GM19025 (cell line): Measurements from ENCODE around the gene FBXO2.
"Not testable (repeated sequence)": the region's sequence is repeated elsewhere in the genome, so short reads cannot be mapped to it uniquely, and the experiment has no call there.

Experiments
- ATAC-seq: cut with Tn5 transposase; IDR thresholded peaks from one replicate; pipeline ENCODE4 v1.9.1; 2021; ENCODE audit warnings: mild to moderate bottlenecking, low read depth, moderate library complexity; ENCODE audit not compliant: unreplicated experiment

FBXO2 gene

DNA sequence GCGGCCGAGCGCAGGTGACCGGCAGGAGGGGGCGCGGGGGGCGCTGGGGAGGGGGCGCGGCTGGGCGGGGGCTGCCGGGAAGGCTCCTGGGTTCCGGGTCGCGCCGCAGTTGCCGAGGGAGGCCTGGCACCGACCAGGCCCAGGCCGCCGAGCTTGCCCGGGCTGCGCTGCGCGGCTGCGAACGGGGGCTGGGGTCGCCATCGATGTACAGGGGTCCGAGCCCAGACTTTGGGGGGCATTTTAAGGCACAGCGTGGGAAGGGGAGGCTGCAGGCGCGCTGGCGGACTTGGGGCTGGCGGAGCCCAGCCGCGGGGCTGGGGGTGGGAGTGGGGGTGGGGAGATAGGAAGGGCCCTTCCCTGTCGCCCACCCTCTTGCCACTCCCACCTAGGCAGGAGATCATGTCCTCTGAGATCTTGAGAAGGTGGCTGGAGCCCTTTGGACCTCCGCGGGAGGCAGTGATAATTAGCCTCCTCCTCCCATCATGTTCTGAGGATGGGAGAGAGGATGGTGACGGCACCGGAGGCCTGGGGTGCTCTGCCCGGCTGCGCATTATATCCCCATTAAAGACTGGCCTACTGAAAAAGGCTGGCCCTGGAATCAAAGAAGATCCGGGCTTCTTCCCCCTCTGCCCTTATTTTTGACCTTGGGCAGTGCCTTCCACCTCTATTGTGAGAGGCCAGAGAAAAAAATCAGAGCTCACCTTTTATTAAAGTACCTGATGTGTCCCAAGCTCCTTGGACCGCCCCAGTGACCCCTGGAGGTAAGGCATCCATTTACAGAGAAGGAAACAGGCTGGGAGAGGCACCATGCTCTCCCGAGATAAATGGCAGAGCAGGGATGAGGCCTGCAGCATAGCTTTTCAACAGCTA lies 945 bp upstream of the FBXO2 start:
- peak; percentile 22 for ATAC-seq

DNA sequence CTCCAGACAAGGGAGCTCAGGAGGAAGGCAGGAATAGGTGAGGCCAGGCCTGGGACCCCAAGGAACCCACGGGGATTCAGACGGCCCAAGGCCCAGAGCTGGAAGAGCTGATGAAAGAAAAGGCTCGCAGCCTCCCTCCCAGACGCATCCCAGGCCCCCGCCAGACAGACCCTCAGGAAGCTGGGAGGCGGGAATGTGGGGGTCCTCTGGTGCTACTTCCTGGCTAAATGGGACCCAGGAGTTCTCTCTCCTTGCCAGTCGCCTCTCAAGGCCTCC lies 430 bp downstream of the FBXO2 start:
- no peak for ATAC-seq

DNA sequence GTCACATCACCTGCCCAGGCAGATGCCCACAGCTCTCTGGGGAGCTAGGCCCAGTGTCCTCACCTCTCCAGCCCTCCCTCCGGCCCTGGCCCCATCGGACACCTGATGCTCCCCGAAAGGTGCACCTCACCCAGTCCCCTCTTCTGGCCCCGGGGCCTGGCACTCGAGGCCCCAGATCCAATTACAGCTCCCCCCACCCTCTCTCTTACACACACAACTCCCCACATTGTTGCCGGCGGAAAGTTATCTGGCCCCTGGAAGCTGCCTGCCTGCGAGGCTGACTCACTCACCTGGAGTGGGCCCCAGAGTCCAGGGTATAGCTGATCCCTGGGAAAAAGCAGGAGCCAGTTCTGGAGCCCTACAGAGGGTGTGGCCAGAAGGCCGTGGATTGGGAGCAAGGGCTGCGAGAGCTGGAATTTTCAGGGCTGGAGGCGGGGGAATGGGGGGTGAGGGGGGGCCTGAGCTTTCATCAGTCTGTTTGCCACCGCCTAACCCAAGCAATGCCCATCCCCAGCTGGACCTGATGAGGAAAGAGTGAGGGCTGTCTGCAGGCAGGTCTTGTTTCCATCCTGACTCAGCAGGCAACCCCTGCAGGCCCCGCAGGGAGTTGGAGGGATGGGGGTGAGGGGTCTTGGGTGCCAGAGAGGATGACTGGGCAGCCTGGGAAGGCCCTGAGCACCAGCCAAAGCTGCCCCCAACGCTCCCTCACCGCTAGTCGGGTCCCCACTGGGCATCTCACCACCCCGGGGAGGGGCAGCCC lies 948 bp downstream of the FBXO2 start:
- ATAC-seq = no peak

DNA sequence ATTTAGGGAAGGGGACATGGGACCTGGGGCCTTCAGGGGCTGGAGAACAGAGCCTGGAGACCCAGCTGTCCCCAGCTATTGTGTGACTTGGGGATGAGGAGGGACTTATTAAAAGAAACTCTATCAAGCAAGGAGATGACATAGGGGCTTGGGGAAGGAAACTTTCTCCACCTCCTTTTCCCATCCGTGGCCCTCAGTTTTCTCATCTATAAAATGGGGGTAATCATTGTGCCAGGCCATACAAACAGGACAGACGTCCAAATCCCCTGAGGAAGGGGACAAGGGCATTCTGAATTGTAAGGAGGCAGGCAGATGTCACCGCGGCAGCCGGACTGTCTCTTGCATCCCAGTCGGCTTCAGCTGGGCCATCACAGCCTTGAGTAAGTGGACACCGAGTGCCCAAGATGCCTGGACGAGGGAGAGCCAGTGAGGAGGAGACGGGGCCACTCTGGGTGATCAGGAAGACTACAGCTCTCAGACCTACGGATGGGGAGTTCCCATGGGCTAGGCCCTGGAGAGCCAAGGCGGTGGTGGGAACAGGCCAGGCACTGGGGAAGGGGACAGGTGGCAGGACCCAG lies 1.9 kb downstream of the FBXO2 start:
- ATAC-seq = no peak

DNA sequence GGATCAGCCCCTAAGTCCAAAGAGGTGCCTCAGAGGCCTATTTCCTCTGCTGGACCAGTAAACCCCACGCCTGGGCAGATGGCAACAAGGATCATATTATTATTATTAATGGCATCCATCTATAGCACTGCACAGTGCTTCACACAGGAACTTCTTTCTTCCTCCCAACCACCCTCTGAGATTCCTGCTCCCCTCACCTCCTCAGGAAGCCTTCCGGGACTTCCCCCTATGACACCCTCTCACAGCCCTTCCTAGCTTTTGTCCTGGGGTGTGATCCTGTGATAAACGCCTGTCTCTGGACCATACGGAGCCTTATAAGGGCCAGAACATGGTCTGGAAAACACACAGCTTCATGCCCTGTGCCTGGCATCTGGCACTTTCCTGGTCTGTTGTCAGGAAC lies 3.2 kb downstream of the FBXO2 start:
- ATAC-seq = no peak

DNA sequence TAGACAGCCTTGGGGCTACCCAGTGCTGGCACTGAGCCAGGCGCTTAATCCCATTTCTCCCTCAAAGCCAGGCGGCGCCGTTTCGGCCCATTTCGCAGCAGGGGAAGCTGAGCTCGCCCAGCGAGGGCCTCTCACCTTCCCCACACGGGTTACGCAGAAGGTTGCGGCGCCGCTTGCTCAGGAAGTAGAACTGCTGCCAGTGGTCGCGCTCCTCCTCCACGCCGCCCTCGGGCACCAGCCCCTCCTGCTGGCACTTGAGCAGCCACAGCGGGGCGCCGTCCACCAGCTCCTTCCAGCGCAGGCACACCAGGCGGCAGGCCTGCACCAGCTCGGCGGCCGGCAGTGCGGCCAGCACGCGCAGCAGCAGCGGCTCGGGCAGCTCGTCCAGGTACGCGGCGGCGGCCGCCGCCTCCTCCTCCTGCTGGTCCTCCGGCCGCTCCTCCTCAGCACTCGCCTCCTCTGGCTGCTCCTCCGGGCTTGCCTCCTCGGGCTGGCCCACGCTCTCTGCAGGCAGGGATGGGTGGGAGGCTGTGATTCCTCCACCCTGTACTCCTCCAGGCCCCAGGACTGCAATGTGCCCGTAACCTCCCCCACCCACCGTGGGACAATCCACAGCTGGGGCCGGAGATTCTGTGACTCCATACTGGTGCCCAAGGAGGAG lies 3.8 kb downstream of the FBXO2 start:
- ATAC-seq = no peak

DNA sequence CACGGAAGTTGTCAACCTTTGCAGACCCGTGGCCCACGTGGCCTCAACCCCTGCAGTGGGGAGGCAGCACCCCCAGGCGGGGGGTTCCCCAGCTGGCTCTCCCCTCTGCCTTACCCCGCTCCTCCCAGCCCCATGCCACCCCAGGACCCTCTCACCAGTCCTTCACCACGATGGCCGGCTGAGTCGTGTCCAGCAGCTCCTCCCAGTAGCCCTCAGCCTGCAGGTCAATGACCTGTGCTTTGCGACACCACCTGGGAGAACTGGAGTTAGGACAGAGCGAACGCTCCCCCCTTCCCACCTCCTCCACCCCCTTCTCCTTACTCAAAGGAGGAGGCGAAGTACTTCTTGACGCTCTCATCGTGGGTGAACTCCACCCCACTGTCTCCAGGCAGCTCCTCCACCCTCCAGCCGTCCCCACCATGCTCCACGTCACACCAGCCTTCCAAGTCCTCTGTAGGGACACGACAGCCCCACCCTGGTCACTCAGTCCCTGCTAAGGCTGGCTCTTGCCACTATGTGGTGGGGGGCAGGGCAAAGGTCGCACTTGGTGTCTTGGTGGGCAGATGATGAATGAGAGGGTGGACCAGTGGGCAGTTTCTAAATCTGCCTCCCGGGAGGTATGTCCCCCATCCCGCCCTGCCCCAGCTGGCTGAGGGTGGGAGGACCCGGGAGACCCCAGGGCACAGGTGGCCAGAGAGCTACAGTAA lies 4.5 kb downstream of the FBXO2 start:
- no peak for ATAC-seq

DNA sequence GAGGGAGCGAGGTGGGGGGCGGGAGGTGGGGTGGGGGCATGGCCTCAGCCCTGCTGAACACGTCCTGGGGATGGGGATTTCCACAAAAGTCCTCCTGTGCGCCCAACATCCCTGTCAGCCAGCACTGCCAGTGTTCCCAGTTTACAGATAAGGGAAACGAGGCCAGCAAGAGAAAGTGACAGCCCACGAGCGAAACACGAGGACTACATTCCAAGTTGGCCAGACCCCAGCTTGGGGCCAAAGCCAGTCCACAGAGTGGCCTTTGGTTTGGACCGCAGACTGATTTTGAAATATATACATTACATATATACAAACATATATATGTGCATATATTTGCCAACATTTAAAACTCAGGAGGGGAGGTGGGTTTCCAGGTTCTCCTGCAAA lies 5.0 kb downstream of the FBXO2 start:
- ATAC-seq = no peak

DNA sequence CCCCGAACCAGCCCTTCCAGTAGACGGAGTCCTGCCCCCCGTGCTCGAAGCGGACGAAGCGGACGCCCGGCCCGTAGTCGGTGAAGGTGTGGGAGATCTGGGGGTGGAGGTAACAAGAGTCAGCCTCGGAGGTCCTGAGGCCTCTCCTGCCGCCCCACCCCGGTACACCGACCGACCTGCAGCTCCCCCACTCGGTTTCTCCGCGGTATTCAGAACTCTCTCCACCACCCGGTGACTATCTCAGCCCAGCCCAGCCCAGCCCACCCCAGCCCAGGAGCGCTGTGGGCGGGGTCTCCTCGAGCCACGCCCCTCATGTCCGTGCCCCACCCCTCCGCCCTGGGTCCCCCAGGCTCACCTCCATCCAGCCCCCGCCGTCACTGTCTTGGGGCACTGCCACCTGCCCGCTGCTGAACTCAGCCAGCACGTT lies 5.5 kb downstream of the FBXO2 start:
- no peak for ATAC-seq

DNA sequence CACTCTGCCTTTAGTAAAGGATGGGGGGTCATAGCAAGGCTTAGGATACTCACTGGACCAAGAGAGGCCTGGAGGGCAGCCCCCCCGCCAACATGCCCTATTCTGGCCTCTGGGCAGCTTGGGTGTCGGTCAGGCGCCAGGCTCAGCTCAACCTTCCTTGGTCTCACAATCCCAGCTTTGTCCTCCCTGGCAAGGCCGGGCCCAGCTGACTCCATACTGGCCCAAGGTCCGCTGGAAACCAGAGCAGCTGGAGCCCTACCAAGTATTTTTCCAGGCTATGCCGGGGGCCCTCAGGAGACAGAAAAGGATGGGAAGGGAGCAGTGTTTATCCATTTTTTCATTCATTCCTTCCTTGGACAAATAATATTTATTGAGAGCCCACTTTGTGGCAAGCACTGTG lies 6.2 kb downstream of the FBXO2 start:
- ATAC-seq = no peak

DNA sequence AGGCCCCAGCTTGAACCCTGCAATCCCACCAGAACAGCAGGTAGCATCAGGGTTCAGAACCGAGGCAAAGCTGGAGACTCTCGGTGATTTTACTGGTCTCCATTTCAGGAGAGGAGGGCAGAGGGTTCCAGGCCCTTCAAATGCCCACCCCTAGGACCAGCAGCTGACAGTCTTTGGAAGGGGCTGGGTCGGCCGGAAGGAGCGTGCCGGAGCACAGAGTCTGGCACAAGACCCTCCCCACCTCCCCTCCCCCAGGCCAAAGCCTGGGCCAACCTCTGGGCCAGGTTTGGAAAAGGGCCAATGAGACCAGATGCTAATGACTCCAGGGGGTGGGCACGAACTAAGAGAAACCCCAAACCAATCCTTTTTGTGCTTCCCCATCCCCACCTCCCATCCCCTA lies 6.9 kb downstream of the FBXO2 start:
- ATAC-seq = no peak

DNA sequence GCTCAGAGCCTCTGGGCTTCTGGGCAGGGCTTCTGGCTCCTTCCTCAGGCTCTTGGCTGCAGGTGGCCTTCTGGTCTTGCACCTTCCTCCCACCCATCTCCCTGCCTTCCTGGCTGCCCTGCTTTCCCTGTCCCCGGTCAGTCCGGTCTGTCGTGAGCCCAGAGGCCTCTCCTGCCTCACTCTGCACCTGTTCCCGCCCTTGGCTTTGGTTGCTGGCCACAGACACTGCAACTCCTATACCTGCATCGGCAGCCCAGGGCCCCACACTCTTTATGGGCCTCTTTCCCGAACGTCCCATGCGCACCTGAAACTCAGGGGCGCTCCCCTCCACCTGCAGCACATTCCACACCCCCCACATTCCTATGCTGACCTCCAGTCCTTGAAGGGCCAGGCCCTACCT lies 7.9 kb downstream of the FBXO2 start:
- ATAC-seq = no peak

DNA sequence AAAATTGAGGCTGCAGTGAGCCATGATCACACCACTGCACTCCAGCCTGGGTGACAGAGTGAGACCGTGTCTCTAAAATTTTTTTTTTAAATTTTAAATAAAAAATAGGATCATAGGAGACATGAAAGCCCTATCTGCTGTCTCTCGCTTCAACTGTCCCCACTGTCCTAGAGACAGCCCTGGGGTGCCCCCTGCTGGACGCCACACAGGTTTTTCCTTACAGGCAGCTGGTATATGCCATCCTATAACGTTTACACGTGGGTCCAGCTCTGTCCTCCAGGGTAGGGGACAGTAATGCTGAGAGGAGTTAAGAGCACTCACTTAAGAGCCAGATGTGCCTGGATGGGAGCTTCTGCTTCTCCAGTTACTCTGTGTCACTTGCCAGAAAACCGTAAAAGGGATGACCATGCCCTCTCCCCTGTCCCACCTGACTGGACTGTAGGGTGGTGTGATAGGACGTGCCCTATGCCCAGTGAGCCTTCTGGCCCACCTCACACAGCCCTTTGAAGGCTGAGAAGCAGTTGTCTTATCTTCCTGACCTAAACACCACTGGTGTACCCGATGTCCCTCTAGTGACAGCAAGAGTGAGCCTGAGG lies 8.5 kb downstream of the FBXO2 start:
- ATAC-seq = no peak

DNA sequence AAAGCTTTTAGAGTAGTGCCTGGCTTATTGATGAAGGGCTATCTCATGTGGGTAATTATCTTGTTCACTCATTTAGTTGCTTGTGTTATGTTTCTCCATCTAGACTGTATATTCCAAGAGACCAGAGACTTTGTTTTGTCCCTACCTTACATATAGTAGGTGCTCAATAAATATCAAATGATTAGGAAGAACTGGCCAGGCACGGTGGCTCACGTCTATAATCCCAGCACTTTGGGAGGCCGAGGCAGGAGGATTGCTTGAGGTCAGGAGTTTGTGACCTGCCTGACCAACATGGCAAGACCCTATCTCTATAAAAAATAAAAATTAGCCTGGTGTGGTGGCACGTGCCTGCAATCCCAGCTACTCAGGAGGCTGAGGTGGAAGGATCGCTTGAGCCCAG lies 9.0 kb downstream of the FBXO2 start:
- no peak for ATAC-seq

DNA sequence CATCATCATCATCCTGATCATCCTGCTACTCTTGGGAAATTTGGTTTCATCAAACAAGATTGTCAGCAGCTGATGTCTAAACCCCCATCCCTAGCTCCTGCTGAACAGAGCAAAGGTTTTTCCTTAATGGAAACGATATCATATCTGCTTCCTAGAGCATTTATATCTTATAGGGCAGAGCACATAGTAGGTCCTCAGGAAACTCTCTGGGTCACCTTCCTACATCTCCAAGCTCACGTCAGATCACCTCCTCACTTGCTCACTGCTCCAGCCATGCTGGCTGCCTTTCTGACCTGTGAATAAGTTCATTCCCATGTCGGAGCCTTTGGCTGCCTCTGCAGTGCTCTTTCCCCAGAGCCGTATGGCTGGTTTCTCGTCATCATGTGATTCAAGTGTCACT lies 10.4 kb downstream of the FBXO2 start:
- ATAC-seq = no peak

DNA sequence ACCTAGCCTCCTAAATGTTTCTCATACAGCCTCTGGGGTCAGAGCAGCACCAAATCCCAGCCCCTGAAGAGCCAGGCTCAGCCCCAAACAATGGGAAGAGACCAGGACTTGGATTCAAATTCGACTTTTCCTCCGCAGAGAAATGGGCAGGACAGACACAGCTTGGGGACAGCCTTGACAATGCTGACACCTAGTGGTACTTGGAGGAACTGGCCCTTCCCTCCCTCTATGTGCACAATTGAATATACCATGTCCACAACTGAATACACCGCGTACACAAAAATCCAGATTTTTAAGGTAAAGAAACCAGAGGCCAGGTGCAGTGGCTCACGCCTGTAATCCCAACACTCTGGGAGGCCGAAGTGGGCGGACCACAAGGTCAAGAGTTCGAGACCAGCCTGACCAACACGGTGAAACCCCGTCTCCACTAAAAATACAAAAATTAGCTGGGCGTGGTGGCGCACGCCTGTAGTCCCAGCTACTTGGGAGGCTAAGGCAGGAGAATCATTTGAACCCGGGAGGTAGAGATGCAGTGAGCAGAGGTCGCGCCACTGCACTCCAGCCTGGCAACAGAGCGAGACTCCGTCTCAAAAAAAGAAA lies 11.7 kb downstream of the FBXO2 start:
- ATAC-seq = not testable (repeated sequence)

DNA sequence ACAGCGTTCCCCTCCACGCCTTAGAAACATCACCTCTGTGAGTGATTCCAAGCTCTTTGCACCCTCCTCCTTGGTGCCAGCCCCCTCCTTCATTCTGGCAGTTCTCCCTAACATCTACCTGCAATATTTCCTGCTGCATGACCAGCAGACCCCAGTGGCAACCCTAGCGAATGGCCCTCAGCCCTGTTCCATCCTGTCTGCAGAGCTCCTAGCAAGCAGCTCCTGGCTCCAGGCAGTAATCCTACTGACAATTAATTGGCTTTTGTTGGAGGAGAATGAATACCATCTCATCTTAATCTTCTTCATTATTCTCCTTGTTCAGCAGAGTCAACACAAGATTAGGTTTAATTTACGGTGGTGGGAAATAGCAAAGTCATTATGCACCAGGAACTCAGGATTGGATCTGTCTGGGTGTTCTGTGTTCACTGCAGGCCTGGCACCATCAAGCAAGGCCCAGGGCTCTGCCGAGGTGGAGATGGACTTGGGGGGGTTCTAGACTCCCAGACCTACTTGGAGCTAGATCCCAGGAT lies 12.4 kb downstream of the FBXO2 start:
- ATAC-seq = no peak

DNA sequence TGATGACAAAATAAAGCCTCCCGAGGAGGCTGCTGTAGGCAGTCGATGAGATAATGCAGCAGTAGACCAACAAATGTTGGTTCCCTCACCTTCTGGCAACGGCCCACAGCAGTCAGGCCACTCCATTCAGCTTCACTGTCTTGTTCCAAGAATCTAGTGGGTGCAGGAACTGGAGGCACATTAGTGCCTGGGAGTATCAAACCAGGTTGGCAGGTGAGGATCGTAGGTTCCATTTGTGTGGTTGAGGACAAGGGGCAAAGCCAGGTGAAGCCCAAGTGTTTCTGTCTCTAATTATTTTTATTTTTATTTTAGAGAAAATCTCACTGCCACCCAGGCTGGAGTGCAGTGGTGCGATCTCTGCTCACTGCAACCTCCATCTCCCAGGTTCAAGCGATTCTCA lies 13.3 kb downstream of the FBXO2 start:
- ATAC-seq = no peak

DNA sequence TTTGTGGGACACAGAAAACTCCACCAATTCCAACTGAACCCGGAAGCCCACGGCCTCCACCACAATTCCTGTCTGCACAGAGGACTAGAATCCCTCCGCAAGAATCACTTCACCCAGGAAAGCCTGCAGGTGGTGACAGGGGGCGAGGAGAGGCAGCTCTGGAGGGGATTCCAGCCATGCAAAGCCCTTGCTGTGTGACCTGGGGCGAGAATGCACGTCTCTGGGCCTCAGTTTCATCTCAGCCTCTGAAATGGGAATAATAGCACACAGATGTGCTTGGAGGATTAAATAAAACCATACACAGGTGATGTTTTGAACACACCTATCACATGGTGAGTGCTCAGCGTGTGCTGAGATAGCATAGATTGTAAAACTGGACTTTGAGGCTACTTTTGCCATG lies 14.1 kb downstream of the FBXO2 start:
- no peak for ATAC-seq

DNA sequence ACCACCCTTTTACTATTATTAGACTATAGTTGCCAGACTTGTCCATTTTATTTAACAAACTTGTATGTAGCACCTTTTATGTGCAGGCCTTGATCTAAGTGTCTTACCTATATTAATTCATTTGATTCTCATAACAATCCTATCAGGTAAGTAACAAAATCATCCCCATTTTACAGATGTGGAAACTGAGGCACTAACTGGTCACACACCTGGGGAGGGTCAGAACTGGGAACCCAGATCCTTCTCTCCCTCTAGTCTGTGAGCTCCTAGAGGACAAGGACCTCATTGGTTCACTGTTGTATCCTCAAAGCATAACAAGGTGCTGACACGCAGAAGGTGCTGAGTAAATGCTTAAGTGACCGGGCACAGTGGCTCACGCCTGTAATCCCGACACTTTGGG lies 14.9 kb downstream of the FBXO2 start:
- no peak for ATAC-seq
